ENCODE measurements around the gene PTPRE.
"Not testable (repeated sequence)": the region's sequence is repeated elsewhere in the genome, so short reads cannot be mapped to it uniquely, and the experiment has no call there.

PTPRE gene

GRCh38 chr10:128091636-128092210, 184.8 kb downstream of the PTPRE start:
- TF ChIP-seq CTCF (conservative IDR thresholded peaks at IDR 0.05) (no peak), ZFX (IDR thresholded peaks at IDR 0.05) (no peak)
- no peak overlapping the region for H3K27ac ChIP-seq

- TF ChIP-seq CTCF (conservative IDR thresholded peaks at IDR 0.05): no peak
- no peak for TF ChIP-seq ZFX (IDR thresholded peaks at IDR 0.05)
- H3K27ac ChIP-seq: no peak overlapping the region
These were observed 185.6 kb downstream of the PTPRE start for GRCh38 chr10:128092454-128092853.

- H3K27ac ChIP-seq: not testable (repeated sequence)
These were observed 187.7 kb downstream of the PTPRE start for GRCh38 chr10:128094596-128094995.

- no peak for TF ChIP-seq CTCF (conservative IDR thresholded peaks at IDR 0.05)
- no peak for TF ChIP-seq ZFX (IDR thresholded peaks at IDR 0.05)
- no peak overlapping the region for H3K27ac ChIP-seq
These were observed 188.3 kb downstream of the PTPRE start for GRCh38 chr10:128095027-128095752.

- no peak overlapping the region for H3K27ac ChIP-seq
- TF ChIP-seq CTCF (conservative IDR thresholded peaks at IDR 0.05) (no peak), ZFX (IDR thresholded peaks at IDR 0.05) (no peak)
These were observed 189.0 kb downstream of the PTPRE start for GRCh38 chr10:128095753-128096469.

- TF ChIP-seq CTCF (conservative IDR thresholded peaks at IDR 0.05) (no peak), ZFX (IDR thresholded peaks at IDR 0.05) (no peak)
- H3K27ac ChIP-seq: no peak overlapping the region
These were observed 189.7 kb downstream of the PTPRE start for GRCh38 chr10:128096486-128097199.

- TF ChIP-seq ZFX (IDR thresholded peaks at IDR 0.05): no peak
- no peak for TF ChIP-seq CTCF (conservative IDR thresholded peaks at IDR 0.05)
- no peak overlapping the region for H3K27ac ChIP-seq
These were observed 190.9 kb downstream of the PTPRE start for GRCh38 chr10:128097783-128098182.

Measured in C4-2B (cell line).